Liver (tissue), 9 donors: Measurements from ENCODE around the gene CCDC28B. TPM values are rescaled to one million over a fixed set of nuclear protein-coding genes. Genes with fewer than 3 reads are reported as not detected.

Experiments used
- DNase-seq: peaks from one replicate; pipeline ENCODE4 v3.0.0-alpha.2; 2017; ENCODE audit warnings: low spot score
- H3K27ac ChIP-seq, 2 donors: one replicate each; pipeline ENCODE4 v1.7.0; 2013; ENCODE audit warnings: inconsistent platforms in 2 of 2, low read length in 2 of 2, control low read depth in 1 of 2, low read depth in 1 of 2, mild to moderate bottlenecking in 1 of 2
- H3K27me3 ChIP-seq, 4 donors: one replicate each; pipeline versions ENCODE4 v1.6.1 to v1.7.0; 2013; ENCODE audit warnings: low read length in 3 of 4, inconsistent platforms in 1 of 4, mild to moderate bottlenecking in 1 of 4, moderate library complexity in 1 of 4; ENCODE audit not compliant: control insufficient read depth in 4 of 4, insufficient read depth in 4 of 4
- H3K36me3 ChIP-seq, 4 donors: one replicate each; pipeline versions ENCODE4 v1.6.1 to v1.7.0; 2013; ENCODE audit warnings: low read length in 3 of 4, mild to moderate bottlenecking in 3 of 4, low read depth in 1 of 4, moderate library complexity in 1 of 4; ENCODE audit not compliant: control insufficient read depth in 4 of 4, insufficient read depth in 3 of 4
- H3K4me1 ChIP-seq, 4 donors: one replicate each; pipeline versions ENCODE4 v1.6.1 to v1.7.0; 2013; ENCODE audit warnings: low read length in 3 of 4, mild to moderate bottlenecking in 3 of 4, moderate library complexity in 1 of 4; ENCODE audit not compliant: control insufficient read depth in 4 of 4, insufficient read depth in 4 of 4
- H3K4me3 ChIP-seq, 3 donors: one replicate each; pipeline versions ENCODE4 v1.6.1 to v1.7.0; 2013; ENCODE audit warnings: low read length in 3 of 3, control low read depth in 1 of 3, low read depth in 1 of 3, mild to moderate bottlenecking in 1 of 3
- H3K9ac ChIP-seq, 2 donors: one replicate each; pipeline ENCODE4 v1.7.0; 2013; ENCODE audit warnings: low read length in 2 of 2, mild to moderate bottlenecking in 2 of 2, moderate library complexity in 2 of 2, control low read depth in 1 of 2, low read depth in 1 of 2
- H3K9me3 ChIP-seq, 4 donors: one replicate each; pipeline versions ENCODE4 v1.6.1 to v1.7.0; 2013; ENCODE audit warnings: low read length in 3 of 4; ENCODE audit not compliant: control insufficient read depth in 4 of 4
- EGR1 ChIP-seq, 2 donors: IDR thresholded peaks; 2 replicates each; pipeline ENCODE4 v1.6.1; 2016 to 2018; ENCODE audit warnings: antibody characterized with exemption in 2 of 2, low read depth in 2 of 2
- FOXA1 ChIP-seq: IDR thresholded peaks from 2 replicates; pipeline ENCODE4 v1.6.1; 2016; ENCODE audit warnings: antibody characterized with exemption
- FOXA2 ChIP-seq: IDR thresholded peaks from 2 replicates; pipeline ENCODE4 v1.6.1; 2016; ENCODE audit warnings: antibody characterized with exemption
- HNF4A ChIP-seq, 2 donors: conservative IDR thresholded peaks; 2 replicates each; pipeline ENCODE4 v1.6.1; 2016; ENCODE audit warnings: antibody characterized with exemption in 2 of 2, mild to moderate bottlenecking in 2 of 2
- HNF4G ChIP-seq: IDR thresholded peaks from 2 replicates; pipeline ENCODE4 v1.6.1; 2016; ENCODE audit warnings: antibody characterized with exemption
- JUND ChIP-seq, 2 donors: IDR thresholded peaks; 2 replicates each; pipeline ENCODE4 v1.6.1; 2016; ENCODE audit warnings: antibody characterized with exemption in 2 of 2
- NR2F2 ChIP-seq: IDR thresholded peaks from 2 replicates; pipeline ENCODE4 v1.6.1; 2016; ENCODE audit warnings: antibody characterized with exemption
- RAD21 ChIP-seq, 2 donors: IDR thresholded peaks; 2 replicates each; pipeline ENCODE4 v1.6.1; 2016; ENCODE audit warnings: antibody characterized with exemption in 2 of 2, mild to moderate bottlenecking in 2 of 2
- RXRA ChIP-seq, 2 donors: IDR thresholded peaks; 2 replicates each; pipeline ENCODE4 v1.6.1; 2017 to 2018; ENCODE audit warnings: antibody characterized with exemption in 2 of 2, mild to moderate bottlenecking in 1 of 2
- SP1 ChIP-seq: IDR thresholded peaks from 2 replicates; pipeline ENCODE4 v1.6.1; 2018; ENCODE audit warnings: antibody characterized with exemption, mild to moderate bottlenecking
- TAF1 ChIP-seq: conservative IDR thresholded peaks from 2 replicates; pipeline ENCODE4 v1.6.1; 2016; ENCODE audit warnings: antibody characterized with exemption, mild to moderate bottlenecking
- YY1 ChIP-seq: IDR thresholded peaks from 2 replicates; pipeline ENCODE4 v1.6.1; 2016; ENCODE audit warnings: antibody characterized with exemption, mild to moderate bottlenecking
- WGBS: extraction: QIAGEN DNeasy Blood & Tissue Kit; methylation state at CpG from one replicate; pipeline ENCODE4 v1.1.7; 2013; 5-methylcytosine and 5-hydroxymethylcytosine counted together
- polyA plus RNA-seq, 2 donors: library from polyadenylated mRNA; stranded (reverse) in 1 of 2; unstranded in 1 of 2; fragments of 200-250 nt in 1 of 2; fragments of >200 nt in 1 of 2; fragmentation: Nextera tagmentation in 1 of 2; extraction: Ambion mirVana in 1 of 2; gene quantifications; one replicate each; pipeline versions ENCODE4 v1.2.1 to v1.2.3, GENCODE V29; 2013 to 2015
- total RNA-seq, 2 donors: library from RNA; depleted of rRNA; stranded (reverse); fragments of >200 nt; gene quantifications; one replicate each; pipeline ENCODE4 v1.2.3, GENCODE V29; 2014
- TF ChIP-seq, protein P1 (sequence below): IDR thresholded peaks from 2 replicates; pipeline ENCODE4 v1.6.1; 2016; ENCODE audit warnings: antibody characterized with exemption
- TF ChIP-seq, protein P2 (sequence below): IDR thresholded peaks from 2 replicates; pipeline ENCODE4 v1.6.1; 2016; ENCODE audit warnings: antibody characterized with exemption
- TF ChIP-seq, protein P3 (sequence below): IDR thresholded peaks from 2 replicates; pipeline ENCODE4 v1.6.1; 2016; ENCODE audit warnings: antibody characterized with exemption
- TF ChIP-seq, protein P4 (sequence below): fragments of 150-350 bp; IDR thresholded peaks from 2 replicates; pipeline ENCODE4 v1.5.1; 2017; ENCODE audit warnings: improper control_type of control experiment, low read depth, low read length; ENCODE audit not compliant: missing input control
- donor health status: healthy.
- donor health status: healthy.
- donor health status: healthy.
- donor health status: healthy.
- donor health status: healthy.

Gene CCDC28B
- total and polyA plus RNA-seq, 4 donors, result 0.75 to 20.6 (median 1.0) TPM

DNA sequence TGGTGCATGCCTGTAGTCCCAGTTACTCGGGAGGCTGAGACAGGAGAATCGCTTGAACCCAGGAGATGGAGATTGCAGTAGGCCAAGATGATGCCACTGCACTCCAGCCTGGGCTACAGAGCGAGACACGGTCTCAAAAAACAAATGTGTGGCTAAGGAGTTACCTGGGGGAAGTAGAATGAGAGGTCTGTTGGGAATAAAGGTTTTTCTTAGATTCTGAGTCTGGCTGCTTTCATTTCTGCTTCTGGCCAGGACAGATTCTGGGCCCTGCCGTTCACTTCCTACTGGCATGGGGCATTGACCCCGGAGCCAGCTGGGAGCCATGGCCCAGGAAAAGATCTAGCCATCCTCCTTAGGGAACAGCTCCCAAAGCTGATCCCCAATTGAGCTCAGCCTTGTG, 8.1 kb downstream of the CCDC28B start:
- H3K27ac ChIP-seq, result no peak overlapping the region
- H3K36me3 ChIP-seq, result no peaks in the 10 kb centered on the region
- 75% methylated on average over 6 of the region's 6 CpGs for WGBS
- H3K9me3 ChIP-seq, result no peaks in the 10 kb centered on the region
- no peak overlapping the region for H3K4me3 ChIP-seq
- H3K27me3 ChIP-seq, result no peaks in the 10 kb centered on the region
- H3K4me1 ChIP-seq, result peaks cover 3 to 15% (median 12%) of the 10 kb centered on the region in 4 donors
- peak in 1 of 2 donors; percentile 41 for TF ChIP-seq RXRA (IDR thresholded peaks at IDR 0.05)
- TF ChIP-seq, protein P1, sequence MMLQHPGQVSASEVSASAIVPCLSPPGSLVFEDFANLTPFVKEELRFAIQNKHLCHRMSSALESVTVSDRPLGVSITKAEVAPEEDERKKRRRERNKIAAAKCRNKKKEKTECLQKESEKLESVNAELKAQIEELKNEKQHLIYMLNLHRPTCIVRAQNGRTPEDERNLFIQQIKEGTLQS, result no peak
- no peak for DNase-seq
- no peak overlapping the region for H3K9ac ChIP-seq

DNA sequence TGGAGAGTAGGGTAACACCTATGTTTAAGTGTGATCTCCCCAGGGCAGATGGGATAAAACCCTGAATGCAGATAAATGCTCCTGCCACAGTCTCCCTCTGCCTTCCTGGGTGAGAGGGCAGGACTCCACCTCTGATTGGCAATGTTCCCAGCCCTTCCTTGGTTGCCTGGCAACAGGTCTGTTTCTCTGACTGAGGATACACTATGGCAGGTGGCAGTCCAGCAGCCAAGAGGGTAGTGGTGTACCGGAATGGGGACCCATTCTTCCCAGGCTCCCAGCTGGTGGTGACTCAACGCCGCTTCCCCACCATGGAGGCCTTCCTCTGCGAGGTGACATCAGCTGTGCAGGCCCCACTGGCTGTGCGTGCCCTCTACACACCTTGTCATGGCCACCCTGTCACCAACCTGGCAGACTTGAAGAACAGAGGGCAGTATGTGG, 8.5 kb downstream of the CCDC28B start, which contains the start of gene DCDC2B:
Gene DCDC2B (plus strand): TSS at position 199 of the 438 bp plus-strand sequence. CDS start 5 bp downstream, at position 204.
- DNase-seq, result peak; percentile 65
- Histone ChIP-seq H3K4me1 (peaks cover 3 to 15% (median 12%) of the 10 kb centered on the region in 4 donors), H3K9me3 (no peaks in the 10 kb centered on the region), H3K27me3 (no peaks in the 10 kb centered on the region), H3K4me3 (no peak within 1 kb of the TSS), H3K27ac (no peak within 1 kb of the TSS), H3K9ac (no peak within 1 kb of the TSS), H3K36me3 (no peaks in the 10 kb centered on the region)
- TF ChIP-seq YY1 (no peak), TAF1 (no peak), RXRA (IDR thresholded peaks at IDR 0.05) (no peak), HNF4G (no peak), SP1 (no peak), RAD21 (IDR thresholded peaks at IDR 0.05) (no peak), HNF4A (conservative IDR thresholded peaks at IDR 0.05) (no peak), NR2F2 (no peak), JUND (IDR thresholded peaks at IDR 0.05) (no peak), FOXA1 (no peak), FOXA2 (no peak), EGR1 (IDR thresholded peaks at IDR 0.05; ENCODE audit: low read depth in 2 of 2) (no peak)
- TF ChIP-seq, protein P2, sequence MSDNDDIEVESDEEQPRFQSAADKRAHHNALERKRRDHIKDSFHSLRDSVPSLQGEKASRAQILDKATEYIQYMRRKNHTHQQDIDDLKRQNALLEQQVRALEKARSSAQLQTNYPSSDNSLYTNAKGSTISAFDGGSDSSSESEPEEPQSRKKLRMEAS, result no peak
- TF ChIP-seq, protein P1, result no peak
- TF ChIP-seq, protein P3, sequence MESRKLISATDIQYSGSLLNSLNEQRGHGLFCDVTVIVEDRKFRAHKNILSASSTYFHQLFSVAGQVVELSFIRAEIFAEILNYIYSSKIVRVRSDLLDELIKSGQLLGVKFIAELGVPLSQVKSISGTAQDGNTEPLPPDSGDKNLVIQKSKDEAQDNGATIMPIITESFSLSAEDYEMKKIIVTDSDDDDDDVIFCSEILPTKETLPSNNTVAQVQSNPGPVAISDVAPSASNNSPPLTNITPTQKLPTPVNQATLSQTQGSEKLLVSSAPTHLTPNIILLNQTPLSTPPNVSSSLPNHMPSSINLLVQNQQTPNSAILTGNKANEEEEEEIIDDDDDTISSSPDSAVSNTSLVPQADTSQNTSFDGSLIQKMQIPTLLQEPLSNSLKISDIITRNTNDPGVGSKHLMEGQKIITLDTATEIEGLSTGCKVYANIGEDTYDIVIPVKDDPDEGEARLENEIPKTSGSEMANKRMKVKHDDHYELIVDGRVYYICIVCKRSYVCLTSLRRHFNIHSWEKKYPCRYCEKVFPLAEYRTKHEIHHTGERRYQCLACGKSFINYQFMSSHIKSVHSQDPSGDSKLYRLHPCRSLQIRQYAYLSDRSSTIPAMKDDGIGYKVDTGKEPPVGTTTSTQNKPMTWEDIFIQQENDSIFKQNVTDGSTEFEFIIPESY, result no peak
- TF ChIP-seq, protein P4, sequence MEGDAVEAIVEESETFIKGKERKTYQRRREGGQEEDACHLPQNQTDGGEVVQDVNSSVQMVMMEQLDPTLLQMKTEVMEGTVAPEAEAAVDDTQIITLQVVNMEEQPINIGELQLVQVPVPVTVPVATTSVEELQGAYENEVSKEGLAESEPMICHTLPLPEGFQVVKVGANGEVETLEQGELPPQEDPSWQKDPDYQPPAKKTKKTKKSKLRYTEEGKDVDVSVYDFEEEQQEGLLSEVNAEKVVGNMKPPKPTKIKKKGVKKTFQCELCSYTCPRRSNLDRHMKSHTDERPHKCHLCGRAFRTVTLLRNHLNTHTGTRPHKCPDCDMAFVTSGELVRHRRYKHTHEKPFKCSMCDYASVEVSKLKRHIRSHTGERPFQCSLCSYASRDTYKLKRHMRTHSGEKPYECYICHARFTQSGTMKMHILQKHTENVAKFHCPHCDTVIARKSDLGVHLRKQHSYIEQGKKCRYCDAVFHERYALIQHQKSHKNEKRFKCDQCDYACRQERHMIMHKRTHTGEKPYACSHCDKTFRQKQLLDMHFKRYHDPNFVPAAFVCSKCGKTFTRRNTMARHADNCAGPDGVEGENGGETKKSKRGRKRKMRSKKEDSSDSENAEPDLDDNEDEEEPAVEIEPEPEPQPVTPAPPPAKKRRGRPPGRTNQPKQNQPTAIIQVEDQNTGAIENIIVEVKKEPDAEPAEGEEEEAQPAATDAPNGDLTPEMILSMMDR, result no peak
- WGBS, result 90% methylated on average over 5 of the region's 5 CpGs
